K562 (cell line): ENCODE measurements around the gene ADNP. TPM values are rescaled to one million over a fixed set of nuclear protein-coding genes. Genes with fewer than 3 reads are reported as not detected.

ENCODE experiments used
- ATAC-seq: fragments of 200-7000 bp; cut with Tn5 transposase; 3 replicates; pipeline ENCODE4 v1.9.1; 2020; ENCODE audit warnings: moderate library complexity
- BruUV-seq: library from RNA; stranded (reverse); fragments of 400-500 nt; replicated peaks from 2 replicates; lab custom pipeline; 2021; lab: Mats Ljungman, UMichigan
- CTCF ChIA-PET: fragments of 300-600 bp; formaldehyde crosslinking; extraction: SDS; loops from one replicate; lab custom pipeline; 2021; ENCODE audit warnings: low intra/inter-chr PET ratio; lab: Yijun Ruan, JAX
- POLR2A ChIA-PET: fragments of 300-600, 350-650 bp; sonication (Branson Sonifier 250); formaldehyde crosslinking; extraction: SDS; loops from one replicate; lab custom pipeline; 2021; ENCODE audit warnings: antibody characterized with exemption, inconsistent platforms; lab: Yijun Ruan, JAX
- DNase-seq, 4 experiments: peaks; one replicate each; pipeline versions ENCODE4 v3.0.0 to v3.0.0-alpha.2; 2011 to 2018; ENCODE audit warnings: low spot score in 3 of 4, mixed read lengths in 3 of 4; ENCODE audit errors: extremely low read depth in 1 of 4
- FAIRE-seq: peaks from 2 replicates; lab custom pipeline; 2011; peaks lifted over from hg19 to GRCh38; lab: Jason Lieb, UNC
- H2AFZ ChIP-seq: 2 replicates; pipeline ENCODE4 v1.6.0; 2011; ENCODE audit warnings: low read depth, low read length, control low read depth, inconsistent platforms
- H3K27ac ChIP-seq: fragments of 200-600 bp; 3 replicates; pipeline ENCODE4 v1.8.0; 2011; ENCODE audit warnings: low read depth, mild to moderate bottlenecking, control low read depth, inconsistent platforms, low read length, moderate library complexity, mixed read lengths; ENCODE audit errors: extremely low read depth
- H3K27me3 ChIP-seq, 2 experiments: fragments of 300-600 bp in 1 of 2; 2 replicates in 1 of 2; 3 replicates in 1 of 2; pipeline versions ENCODE4 v1.6.0 to v1.8.0; 2011; ENCODE audit warnings: inconsistent platforms in 2 of 2, low read length in 2 of 2, mild to moderate bottlenecking in 1 of 2, mixed read lengths in 1 of 2, moderate library complexity in 1 of 2; ENCODE audit not compliant: control insufficient read depth in 2 of 2, insufficient read depth in 2 of 2
- H3K36me3 ChIP-seq: fragments of 300-600 bp; 3 replicates; pipeline ENCODE4 v1.8.0; 2011; ENCODE audit warnings: mild to moderate bottlenecking, low read length, inconsistent platforms; ENCODE audit not compliant: control insufficient read depth, insufficient read depth
- H3K4me1 ChIP-seq, 2 experiments: fragments of 200-600 bp in 1 of 2; replicated peaks in 1 of 2; 2 replicates in 1 of 2; 3 replicates in 1 of 2; pipeline versions ENCODE4 v1.5.1 to v1.8.0; 2011; ENCODE audit warnings: inconsistent platforms in 2 of 2, low read length in 2 of 2, mild to moderate bottlenecking in 1 of 2, mixed read lengths in 1 of 2, moderate library complexity in 1 of 2; ENCODE audit not compliant: control insufficient read depth in 2 of 2, insufficient read depth in 2 of 2
- H3K4me2 ChIP-seq: 2 replicates; pipeline ENCODE4 v1.6.1; 2011; ENCODE audit warnings: low read length, control low read depth, inconsistent platforms, mixed read lengths; ENCODE audit not compliant: insufficient read depth
- H3K4me3 ChIP-seq: fragments of 200-600 bp; sonication (generic), shearing (Covaris generic); 2 replicates; pipeline ENCODE4 v1.5.1; 2016; ENCODE audit warnings: control low read depth, inconsistent platforms
- H3K79me2 ChIP-seq: fragments of 200-600 bp; 3 replicates; pipeline ENCODE4 v1.8.0; 2011; ENCODE audit warnings: low read length, inconsistent platforms; ENCODE audit not compliant: control insufficient read depth, insufficient read depth
- H3K9ac ChIP-seq, 2 experiments: 2 replicates each; pipeline versions ENCODE4 v1.6.0 to v1.6.1; 2011; ENCODE audit warnings: low read depth in 2 of 2, low read length in 2 of 2, control low read depth in 1 of 2, inconsistent platforms in 1 of 2, mild to moderate bottlenecking in 1 of 2, mixed read lengths in 1 of 2; ENCODE audit not compliant: insufficient read depth in 1 of 2
- H3K9me1 ChIP-seq: one replicate; pipeline ENCODE4 v1.6.0; 2011; ENCODE audit warnings: inconsistent platforms, mild to moderate bottlenecking, low read length, moderate library complexity; ENCODE audit not compliant: control insufficient read depth, insufficient read depth
- H3K9me3 ChIP-seq: replicated peaks from 2 replicates; pipeline ENCODE4 v1.5.1; 2011; ENCODE audit warnings: low read depth, low read length, inconsistent platforms; ENCODE audit not compliant: control insufficient read depth, insufficient read depth
- H4K20me1 ChIP-seq: replicated peaks from 2 replicates; pipeline ENCODE4 v1.6.1; 2011; ENCODE audit warnings: low read length, inconsistent platforms, mixed read lengths; ENCODE audit not compliant: control insufficient read depth, insufficient read depth
- ARID3B ChIP-seq: fragments of 250-450 bp; sonication (Bioruptor Pico); IDR thresholded peaks from 2 replicates; pipeline ENCODE4 v1.4.0; 2020; ENCODE audit warnings: borderline replicate concordance
- FOXP4 ChIP-seq: sonication (generic); formaldehyde crosslinking; IDR thresholded peaks from 2 replicates; pipeline ENCODE4 v1.8.0; 2022; ENCODE audit warnings: mild to moderate bottlenecking, missing genetic modification reagents, borderline replicate concordance
- HIVEP1 ChIP-seq: fragments of 250-450 bp; sonication (Bioruptor Pico); IDR thresholded peaks from 2 replicates; pipeline ENCODE4 v1.4.0; 2020; ENCODE audit warnings: mild to moderate bottlenecking
- NEUROD1 ChIP-seq: fragments of 150-350 bp; IDR thresholded peaks from 2 replicates; pipeline ENCODE4 v1.6.1; 2014; ENCODE audit warnings: borderline replicate concordance, low read length, low read depth; ENCODE audit not compliant: partially characterized antibody
- PRDM10 ChIP-seq: fragments of 450-650 bp; IDR thresholded peaks from 2 replicates; pipeline ENCODE4 v1.6.1; 2018; ENCODE audit not compliant: partially characterized antibody
- ZBTB11 ChIP-seq, 3 experiments: fragments of 200-800 bp in 1 of 3; fragments of 250-450 bp in 1 of 3; fragments of 450-650 bp in 1 of 3; sonication (Bioruptor Pico) in 1 of 3; sonication (Bioruptor generic) in 1 of 3; formaldehyde crosslinking in 1 of 3; IDR thresholded peaks; 2 replicates each; pipeline versions ENCODE4 v1.6.1 to v1.8.0; 2016 to 2022; ENCODE audit warnings: mild to moderate bottlenecking in 2 of 3, missing genetic modification characterization in 2 of 3, missing compliant biosample characterization in 1 of 3, moderate library complexity in 1 of 3
- ZBTB7A ChIP-seq: IDR thresholded peaks from 2 replicates; pipeline ENCODE4 v1.6.1; 2011; ENCODE audit warnings: low read depth, mild to moderate bottlenecking, low read length, moderate library complexity, borderline replicate concordance; ENCODE audit not compliant: control insufficient read depth
- ZNF668 ChIP-seq: fragments of 250-450 bp; sonication (Bioruptor Pico); IDR thresholded peaks from 2 replicates; pipeline ENCODE4 v1.8.0; 2022; ENCODE audit warnings: mild to moderate bottlenecking, inconsistent platforms
- ZNF699 ChIP-seq: fragments of 250-450 bp; sonication (Bioruptor Pico); IDR thresholded peaks from 2 replicates; pipeline ENCODE4 v1.8.0; 2021; ENCODE audit warnings: mild to moderate bottlenecking, moderate library complexity; ENCODE audit not compliant: insufficient replicate concordance
- WGBS: fragments of 100-300 bp; shearing (Covaris generic); methylation state at CpG from one replicate; pipeline ENCODE4 v1.1.6; 2016; ENCODE audit warnings: low coverage, mixed read lengths; ENCODE audit not compliant: insufficient coverage; ENCODE audit errors: missing lambda C conversion rate; 5-methylcytosine and 5-hydroxymethylcytosine counted together
- in situ Hi-C: fragments of 300-500 bp; cut with MboI; formaldehyde crosslinking; loops from 4 replicates; pipeline ENCODE4 v1.15.0; 2018; ENCODE audit warnings: inconsistent platforms, mixed read lengths
- intact Hi-C: fragments of 100-400 bp; cut with micrococcal nuclease; formaldehyde crosslinking; loops from 2 replicates; pipeline ENCODE4 v1.14.2; 2022
- polyA plus RNA-seq, 8 experiments: library from polyadenylated mRNA; depleted of rRNA in 4 of 8; stranded (reverse) in 5 of 8; unstranded in 3 of 8; fragments of >200 nt; fragmentation: Nextera tagmentation in 2 of 8; fragmentation: Illumina TruSeq in 1 of 8; extraction: Ambion mirVana in 2 of 8; extraction: Trizol in 1 of 8; gene quantifications; 2 replicates each; pipeline versions ENCODE4 v1.2.1 to v1.2.3, GENCODE V29; 2011 to 2014; ENCODE audit warnings: inconsistent platforms in 1 of 8, missing spikeins in 1 of 8
- total RNA-seq, 7 experiments: library from RNA; depleted of rRNA in 6 of 7; stranded (reverse); fragments of >200 nt in 6 of 7; fragmentation: Illumina TruSeq in 2 of 7; extraction: Trizol in 2 of 7; gene quantifications; 2 replicates each; pipeline versions ENCODE4 v1.2.1 to v1.2.3, GENCODE V29; 2011 to 2021; ENCODE audit warnings: low replicate concordance in 1 of 7

ADNP gene
- total and polyA plus RNA-seq, 9 of the 15 experiments (the other 6 are each of a cell fraction or from before 2014, with no cell fraction given): 17.8 to 59.9 (median 25.3) TPM

- ChIA-PET POLR2A (interaction anchor here (0.7 kb wide), 1 partner anchor 318 kb away, joined by 3 read pairs; no protein-coding TSS in a partner anchor), CTCF (no interaction called here)
- no peak for TF ChIP-seq PRDM10
- TF ChIP-seq ZNF699 (CRISPR knock-in tag): no peak
- no peak for TF ChIP-seq ZBTB11 (CRISPR knock-in tag; IDR thresholded peaks at IDR 0.05)
- TF ChIP-seq FOXP4 (CRISPR knock-in tag): no peak
- TF ChIP-seq NEUROD1: no peak
- no peak for TF ChIP-seq ZBTB7A
- no peak for TF ChIP-seq ARID3B (CRISPR knock-in tag)
- TF ChIP-seq ZNF668: no peak
- TF ChIP-seq HIVEP1 (CRISPR knock-in tag): no peak
These were observed 38.2 kb upstream of the ADNP start for GRCh38 chr20:50969435-50969834.

More at GRCh38 chr20:50969435-50969834, 38.2 kb upstream of the ADNP start:
- in situ Hi-C loops: no loop called here
- ATAC-seq: peak; percentile 31; the same call in 2 of the 3 replicates
- Histone ChIP-seq H2AFZ (no peak overlapping the region), H3K79me2 (no peaks in the 10 kb centered on the region), H3K27me3 (peaks cover 25 to 43% of the 10 kb centered on the region in 2 experiments), H3K27ac (no peak overlapping the region), H3K9me1 (no peaks in the 10 kb centered on the region), H3K9ac (no peak overlapping the region), H3K9me3 (no peaks in the 10 kb centered on the region), H4K20me1 (no peaks in the 10 kb centered on the region), H3K36me3 (no peaks in the 10 kb centered on the region), H3K4me2 (no peak overlapping the region), H3K4me1 (no peaks in the 10 kb centered on the region; a peak in 2 of 5 replicates), H3K4me3 (no peak overlapping the region)
- WGBS: 12% methylated on average over 4 of the region's 5 CpGs
- intact Hi-C loops: no loop called here
- DNase-seq: no peak
- no peak for FAIRE-seq
- no TSS peak for BruUV-seq
